Muscle layer of colon (tissue), 2 donors: ENCODE results near the gene SLC22A3.
"Not testable (repeated sequence)": the region's sequence is repeated elsewhere in the genome, so short reads cannot be mapped to it uniquely, and the experiment has no call there.

Experiments
- H3K27ac ChIP-seq: one replicate; pipeline ENCODE4 v1.7.0; 2013; ENCODE audit warnings: low read depth, mild to moderate bottlenecking, low read length, moderate library complexity
- H3K27me3 ChIP-seq, 2 donors: one replicate each; pipeline ENCODE4 v1.7.0; 2013; ENCODE audit warnings: low read length in 2 of 2, mild to moderate bottlenecking in 2 of 2; ENCODE audit not compliant: insufficient read depth in 2 of 2, control insufficient read depth in 1 of 2
- H3K36me3 ChIP-seq: one replicate; pipeline ENCODE4 v1.7.0; 2013; ENCODE audit warnings: mild to moderate bottlenecking, low read length; ENCODE audit not compliant: insufficient read depth
- H3K4me1 ChIP-seq: one replicate; pipeline ENCODE4 v1.7.0; 2013; ENCODE audit warnings: mild to moderate bottlenecking, low read length; ENCODE audit not compliant: insufficient read depth
- H3K4me3 ChIP-seq, 2 donors: one replicate each; pipeline ENCODE4 v1.7.0; 2013; ENCODE audit warnings: low read length in 2 of 2, low read depth in 1 of 2, mild to moderate bottlenecking in 1 of 2, moderate library complexity in 1 of 2
- H3K9ac ChIP-seq: one replicate; pipeline ENCODE4 v1.7.0; 2013; ENCODE audit warnings: low read length
- H3K9me3 ChIP-seq: one replicate; pipeline ENCODE4 v1.7.0; 2013; ENCODE audit warnings: mild to moderate bottlenecking, low read length
- donor health status: abdominal sarcoma.
- donor health status: Adenocarcinoma of cecum.

Gene SLC22A3

GRCh38 chr6:160376445-160376844 is 28.3 kb downstream of the SLC22A3 start:
- Histone ChIP-seq H3K27ac (no peak overlapping the region), H3K9me3 (no peaks in the 10 kb centered on the region), H3K27me3 (no peaks in the 10 kb centered on the region), H3K36me3 (no peaks in the 10 kb centered on the region), H3K4me1 (peaks cover 19% of the 10 kb centered on the region), H3K4me3 (no peak overlapping the region), H3K9ac (no peak overlapping the region)

DNA sequence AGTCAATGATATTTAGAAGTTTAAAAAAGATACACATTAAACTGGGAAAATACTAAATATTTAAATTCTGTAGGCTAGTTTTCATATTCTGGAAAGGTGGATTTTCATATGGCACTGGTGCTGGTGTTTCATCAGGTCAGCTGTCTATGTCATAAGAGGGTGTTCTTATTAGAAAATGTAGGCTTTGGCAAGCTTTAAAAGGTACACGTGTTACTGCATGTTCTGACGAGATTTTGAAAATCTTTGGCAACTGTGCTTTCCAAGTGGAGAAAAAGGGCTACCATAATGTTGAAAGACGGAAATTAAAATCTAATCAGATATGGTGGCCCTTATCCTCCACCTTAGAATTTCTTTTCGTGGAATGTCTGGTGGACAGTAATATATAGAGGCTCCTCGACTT is 30.0 kb downstream of the SLC22A3 start:
- H3K36me3 ChIP-seq = no peaks in the 10 kb centered on the region
- H3K4me3 ChIP-seq = no peak overlapping the region
- no peak overlapping the region for H3K27ac ChIP-seq
- H3K9me3 ChIP-seq = peaks cover 7% of the 10 kb centered on the region
- no peak overlapping the region for H3K9ac ChIP-seq
- H3K27me3 ChIP-seq = no peaks in the 10 kb centered on the region
- H3K4me1 ChIP-seq = peaks cover 19% of the 10 kb centered on the region

DNA sequence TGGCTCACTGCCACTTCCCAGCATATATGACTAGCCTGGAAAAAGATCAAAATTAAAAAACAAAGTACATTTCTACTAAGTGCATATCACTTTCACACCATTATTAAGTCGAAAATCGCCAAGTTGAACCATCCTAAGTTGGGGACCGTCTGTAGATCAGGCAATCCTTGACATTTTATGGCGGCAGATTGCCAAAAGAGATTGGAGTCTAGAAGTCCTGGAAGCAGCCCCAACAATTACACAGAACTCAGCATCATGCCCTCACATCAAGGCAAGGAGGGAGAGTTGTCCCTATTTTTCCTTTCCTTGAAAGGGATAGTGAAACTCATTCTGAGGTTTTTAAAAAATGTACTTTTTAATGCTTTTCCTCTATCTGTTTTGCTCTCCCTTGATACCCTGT is 30.7 kb downstream of the SLC22A3 start:
- Histone ChIP-seq H3K27me3 (no peaks in the 10 kb centered on the region), H3K36me3 (no peaks in the 10 kb centered on the region), H3K9me3 (peaks cover 7% of the 10 kb centered on the region), H3K4me3 (no peak overlapping the region), H3K9ac (no peak overlapping the region), H3K27ac (no peak overlapping the region), H3K4me1 (peaks cover 19% of the 10 kb centered on the region)

DNA sequence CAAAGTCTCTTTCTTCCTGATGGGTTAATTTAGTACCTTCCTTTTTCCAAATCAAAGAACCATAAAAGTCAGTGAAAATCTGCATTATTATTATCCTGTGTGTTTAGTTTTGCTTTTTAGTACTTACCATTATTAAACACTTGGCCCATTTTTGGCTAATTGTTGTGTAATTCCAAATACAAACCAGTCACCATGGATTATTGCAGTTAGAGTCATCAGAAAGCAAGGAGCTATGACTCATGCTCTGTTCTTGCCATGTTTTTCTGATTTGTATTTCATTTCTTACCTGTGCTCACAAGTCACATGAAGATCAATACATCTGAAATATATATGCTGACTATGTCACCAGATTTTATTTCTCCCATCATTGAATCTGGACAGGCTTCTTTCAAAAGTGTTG is 31.3 kb downstream of the SLC22A3 start:
- H3K27ac ChIP-seq = no peak overlapping the region
- H3K9ac ChIP-seq = no peak overlapping the region
- H3K36me3 ChIP-seq = no peaks in the 10 kb centered on the region
- H3K4me1 ChIP-seq = peaks cover 18% of the 10 kb centered on the region
- peaks cover 7% of the 10 kb centered on the region for H3K9me3 ChIP-seq
- H3K27me3 ChIP-seq = no peaks in the 10 kb centered on the region
- no peak overlapping the region for H3K4me3 ChIP-seq

DNA sequence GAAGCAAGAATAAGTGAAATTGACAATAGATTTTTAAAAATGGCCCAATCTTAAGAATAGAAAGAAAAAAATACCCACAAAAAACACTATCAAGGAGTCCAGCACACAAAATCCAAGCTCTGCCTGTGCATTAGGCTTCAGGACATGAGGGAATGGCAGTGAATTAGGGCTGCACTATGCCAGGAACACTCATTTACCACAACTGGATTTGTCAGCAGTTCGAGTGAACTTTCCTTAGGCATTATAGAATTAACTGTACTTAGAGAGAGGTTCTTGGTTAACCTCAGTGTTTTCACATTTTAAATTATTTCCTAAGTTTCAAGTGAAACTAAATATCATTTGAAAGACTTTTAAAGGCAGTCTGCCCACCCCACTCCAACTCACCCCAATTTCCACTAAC is 34.8 kb downstream of the SLC22A3 start:
- Histone ChIP-seq H3K36me3 (no peaks in the 10 kb centered on the region), H3K4me1 (peaks cover 38% of the 10 kb centered on the region), H3K9me3 (peaks cover 7% of the 10 kb centered on the region), H3K27ac (no peak overlapping the region), H3K4me3 (no peak overlapping the region), H3K9ac (no peak overlapping the region), H3K27me3 (no peaks in the 10 kb centered on the region)

DNA sequence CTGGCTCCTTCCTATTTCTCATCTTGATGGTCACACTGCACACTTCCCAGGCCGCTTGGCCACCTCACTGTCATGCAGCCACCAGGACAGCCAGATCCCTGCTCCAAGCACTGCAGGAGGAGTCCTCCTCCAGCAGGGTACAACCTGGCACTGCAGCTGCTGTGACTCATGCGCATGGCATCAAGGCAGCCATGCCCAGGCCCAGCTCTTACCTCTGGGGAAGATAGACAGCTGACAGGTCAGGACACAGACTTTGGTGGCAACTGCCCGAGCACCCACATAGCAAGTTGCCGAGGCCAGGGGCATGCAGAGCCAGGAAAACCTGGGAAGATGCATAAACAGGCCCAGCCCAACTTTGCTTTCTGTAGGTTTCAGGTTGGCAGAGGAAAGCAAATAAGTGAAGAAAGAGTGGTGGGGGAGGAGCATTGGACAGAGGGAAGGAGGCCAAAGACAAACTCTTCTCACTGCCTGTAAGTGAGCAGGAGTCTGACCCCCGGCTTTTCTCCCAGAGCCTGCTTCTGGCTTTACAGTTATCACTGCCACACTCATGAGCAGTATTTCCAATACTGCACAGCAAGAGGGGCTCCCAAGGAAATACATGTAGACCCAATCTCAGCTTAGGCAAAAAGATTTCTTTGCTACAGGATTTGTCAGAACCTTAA is 38.8 kb downstream of the SLC22A3 start:
- peaks cover 54% of the 10 kb centered on the region for H3K4me1 ChIP-seq
- no peak overlapping the region for H3K9ac ChIP-seq
- peaks cover 7% of the 10 kb centered on the region for H3K9me3 ChIP-seq
- H3K27me3 ChIP-seq = no peaks in the 10 kb centered on the region
- no peak overlapping the region for H3K27ac ChIP-seq
- H3K4me3 ChIP-seq = no peak overlapping the region
- H3K36me3 ChIP-seq = no peaks in the 10 kb centered on the region

DNA sequence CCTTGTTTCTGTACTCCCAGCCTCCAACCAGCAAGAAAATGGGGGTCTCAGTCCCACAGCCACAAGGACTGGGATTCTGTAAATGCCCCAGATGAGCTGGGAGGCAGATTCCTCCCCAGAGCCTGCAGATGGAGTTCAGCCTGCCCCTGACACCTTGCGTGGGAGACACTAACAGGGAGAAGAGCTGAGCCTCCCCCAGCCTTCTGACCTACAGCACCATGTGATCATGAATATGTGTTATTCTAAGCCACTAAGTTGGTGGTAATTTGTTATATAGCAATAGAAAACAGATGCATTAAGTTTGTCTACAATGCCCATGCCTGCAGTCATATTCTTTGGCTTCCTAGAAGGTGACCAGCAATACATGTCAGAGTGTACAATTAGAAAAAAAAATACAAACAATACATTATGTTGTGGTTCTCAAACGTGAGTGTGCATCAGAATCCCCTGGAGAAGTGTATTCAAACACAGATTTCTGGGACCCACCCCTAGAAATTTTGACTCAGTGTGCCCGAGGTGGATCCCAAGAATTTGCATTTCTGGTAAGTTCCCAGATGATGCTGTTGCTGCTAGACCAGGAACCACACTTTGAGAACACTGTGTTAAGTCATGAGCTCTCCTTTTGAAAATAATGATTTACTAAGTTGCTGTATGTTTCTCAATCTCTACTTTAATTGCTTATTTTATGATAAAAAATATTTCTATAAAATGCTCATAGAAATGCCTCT is 39.9 kb downstream of the SLC22A3 start:
- H3K4me1 ChIP-seq = peaks cover 59% of the 10 kb centered on the region
- no peaks in the 10 kb centered on the region for H3K27me3 ChIP-seq
- H3K9ac ChIP-seq = no peak overlapping the region
- H3K9me3 ChIP-seq = peaks cover under 1% of the 10 kb centered on the region
- no peak overlapping the region for H3K4me3 ChIP-seq
- H3K27ac ChIP-seq = no peak overlapping the region
- no peaks in the 10 kb centered on the region for H3K36me3 ChIP-seq

GRCh38 chr6:160388922-160389321 is 40.7 kb downstream of the SLC22A3 start:
- H3K27me3 ChIP-seq = no peaks in the 10 kb centered on the region
- peaks cover 59% of the 10 kb centered on the region for H3K4me1 ChIP-seq
- H3K9me3 ChIP-seq = no peaks in the 10 kb centered on the region
- no peak overlapping the region for H3K27ac ChIP-seq
- no peak overlapping the region for H3K9ac ChIP-seq
- no peak overlapping the region for H3K4me3 ChIP-seq
- no peaks in the 10 kb centered on the region for H3K36me3 ChIP-seq

- Histone ChIP-seq H3K27me3 (no peaks in the 10 kb centered on the region), H3K4me3 (no peak overlapping the region), H3K9ac (no peak overlapping the region), H3K27ac (peak overlapping the region; percentile 12), H3K4me1 (peaks cover 41% of the 10 kb centered on the region), H3K9me3 (no peaks in the 10 kb centered on the region), H3K36me3 (no peaks in the 10 kb centered on the region)
These were observed 43.4 kb downstream of the SLC22A3 start for GRCh38 chr6:160391419-160392116.

GRCh38 chr6:160393442-160393841 is 45.3 kb downstream of the SLC22A3 start:
- not testable (repeated sequence) for H3K9ac ChIP-seq, H3K36me3 ChIP-seq, H3K27ac ChIP-seq, H3K4me3 ChIP-seq, H3K27me3 ChIP-seq, H3K9me3 ChIP-seq
- peaks cover 27% of the 10 kb centered on the region for H3K4me1 ChIP-seq

GRCh38 chr6:160393891-160394653 is 45.9 kb downstream of the SLC22A3 start:
- Histone ChIP-seq H3K4me1 (peaks cover 31% of the 10 kb centered on the region), H3K27ac (no peak overlapping the region), H3K4me3 (no peak overlapping the region), H3K27me3 (no peaks in the 10 kb centered on the region), H3K9ac (no peak overlapping the region), H3K36me3 (no peaks in the 10 kb centered on the region), H3K9me3 (no peaks in the 10 kb centered on the region)
